GM23338 (cell line): ENCODE results near the gene MED20. TPM values are rescaled to one million over a fixed set of nuclear protein-coding genes. Genes with fewer than 3 reads are reported as not detected.
"Not testable (repeated sequence)": the region's sequence is repeated elsewhere in the genome, so short reads cannot be mapped to it uniquely, and the experiment has no call there.

ENCODE experiments used
- ATAC-seq: fragments of 200-7000 bp; cut with Tn5 transposase; 3 replicates; pipeline ENCODE4 v1.9.1; 2020
- DNase-seq: peaks from one replicate; pipeline ENCODE4 v3.0.0-alpha.2; 2015; ENCODE audit warnings: low spot score
- H2AFZ ChIP-seq: fragments of 200-600 bp; sonication (generic); 2 replicates; pipeline ENCODE4 v1.8.0; 2016; ENCODE audit warnings: antibody characterized with exemption, mild to moderate bottlenecking, moderate library complexity
- H3F3A ChIP-seq: fragments of 200-600 bp; sonication (generic); replicated peaks from 2 replicates; pipeline ENCODE4 v1.8.0; 2017; ENCODE audit warnings: antibody characterized with exemption, mixed run types, low read depth
- H3K27ac ChIP-seq: fragments of 200-600 bp; sonication (generic); 2 replicates; pipeline ENCODE4 v1.6.1; 2016; ENCODE audit warnings: low read depth
- H3K27me3 ChIP-seq: fragments of 200-600 bp; sonication (generic); 2 replicates; pipeline ENCODE4 v1.8.0; 2016; ENCODE audit warnings: mild to moderate bottlenecking, mixed run types, moderate library complexity; ENCODE audit not compliant: insufficient read depth
- H3K36me3 ChIP-seq: fragments of 200-600 bp; sonication (generic); 2 replicates; pipeline ENCODE4 v1.8.0; 2016; ENCODE audit warnings: mild to moderate bottlenecking; ENCODE audit not compliant: insufficient read depth
- H3K4me1 ChIP-seq: fragments of 200-600 bp; sonication (generic); 2 replicates; pipeline ENCODE4 v1.8.0; 2016; ENCODE audit warnings: mild to moderate bottlenecking, moderate library complexity; ENCODE audit not compliant: insufficient read depth
- H3K4me2 ChIP-seq: fragments of 200-600 bp; sonication (generic); 2 replicates; pipeline ENCODE4 v1.7.1; 2017; ENCODE audit warnings: mixed run types
- H3K4me3 ChIP-seq: fragments of 200-600 bp; sonication (generic); 2 replicates; pipeline ENCODE4 v1.6.1; 2016; ENCODE audit warnings: mixed run types
- H3K79me2 ChIP-seq: fragments of 200-600 bp; sonication (generic); replicated peaks from 2 replicates; pipeline ENCODE4 v1.8.0; 2017; ENCODE audit warnings: mild to moderate bottlenecking; ENCODE audit not compliant: insufficient read depth
- H3K9me2 ChIP-seq: fragments of 200-600 bp; sonication (generic); 2 replicates; pipeline ENCODE4 v1.8.0; 2017; ENCODE audit not compliant: insufficient read depth
- H4K20me1 ChIP-seq: fragments of 200-600 bp; sonication (generic); replicated peaks from 2 replicates; pipeline ENCODE4 v1.8.0; 2017; ENCODE audit warnings: mild to moderate bottlenecking; ENCODE audit not compliant: insufficient read depth
- H3K27ac Mint-ChIP-seq: 2 replicates; pipeline ENCODE4 v1.8.0; 2020; ENCODE audit warnings: inconsistent platforms, mild to moderate bottlenecking, moderate library complexity, mixed read lengths
- H3K27me3 Mint-ChIP-seq: 3 replicates; pipeline ENCODE4 v1.8.0; 2022; ENCODE audit warnings: low read depth, mild to moderate bottlenecking, moderate library complexity, mixed read lengths, inconsistent platforms; ENCODE audit not compliant: insufficient read depth, poor library complexity
- H3K36me3 Mint-ChIP-seq: 3 replicates; pipeline ENCODE4 v1.8.0; 2021; ENCODE audit warnings: low read depth, mild to moderate bottlenecking, inconsistent platforms, moderate library complexity, mixed read lengths
- H3K4me1 Mint-ChIP-seq: 3 replicates; pipeline ENCODE4 v1.8.0; 2020; ENCODE audit warnings: mild to moderate bottlenecking, inconsistent platforms, mixed read lengths
- H3K4me3 Mint-ChIP-seq: 3 replicates; pipeline ENCODE4 v1.8.0; 2021; ENCODE audit warnings: moderate library complexity, mild to moderate bottlenecking, inconsistent platforms, mixed read lengths
- H3K9me3 Mint-ChIP-seq: 3 replicates; pipeline ENCODE4 v1.8.0; 2020; ENCODE audit warnings: moderate library complexity, mild to moderate bottlenecking, inconsistent platforms, mixed read lengths
- POLR2AphosphoS5 ChIP-seq: IDR thresholded peaks from 2 replicates; pipeline ENCODE4 v1.6.1; 2016; ENCODE audit warnings: antibody characterized with exemption, low read depth
- STAT1 ChIP-seq: IDR thresholded peaks from one replicate; pipeline ENCODE4 v1.6.1; 2016; ENCODE audit warnings: antibody characterized with exemption; ENCODE audit not compliant: unreplicated experiment
- ZNF114 ChIP-seq: fragments of 250-450 bp; sonication (Bioruptor Pico); IDR thresholded peaks from 2 replicates; pipeline ENCODE4 v1.5.0; 2020; ENCODE audit warnings: mild to moderate bottlenecking, moderate library complexity
- polyA plus RNA-seq: library from polyadenylated mRNA; unstranded; fragments of >200 nt; fragmentation: Nextera tagmentation; extraction: Ambion mirVana; gene quantifications from 2 replicates; pipeline ENCODE4 v1.2.1, GENCODE V29; 2016
- total RNA-seq: library from RNA; depleted of rRNA; stranded (reverse); fragments of >200 nt; shearing (Covaris generic); gene quantifications from 2 replicates; pipeline ENCODE4 v1.2.3, GENCODE V29; 2014
- TF ChIP-seq, protein P1 (sequence below): IDR thresholded peaks from one replicate; pipeline ENCODE4 v1.6.1; 2018; ENCODE audit warnings: antibody characterized with exemption; ENCODE audit not compliant: unreplicated experiment

Gene MED20
- total and polyA plus RNA-seq, 2 experiments from 2014 or later = 20.1 to 39.3 TPM

DNA sequence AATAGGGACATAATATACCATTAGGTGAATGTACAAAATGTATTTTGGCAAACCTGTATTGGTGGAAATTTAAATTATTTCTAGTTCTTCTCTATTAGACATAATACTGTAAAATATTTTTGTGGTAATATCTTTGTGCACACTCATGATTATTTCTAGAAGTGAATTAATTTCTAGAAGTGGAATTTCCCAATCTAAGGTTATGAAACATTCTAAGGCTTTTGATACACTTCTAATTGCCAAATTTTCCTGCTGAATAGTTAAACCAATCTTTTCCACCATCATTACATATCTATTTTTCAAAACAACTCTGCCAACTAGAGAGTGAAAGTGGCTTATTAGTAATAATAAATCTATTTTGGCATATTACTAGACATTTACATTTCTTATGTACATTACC is 22.5 kb upstream of the MED20 start:
- H3K36me3 Mint-ChIP-seq = no peaks in the 10 kb centered on the region

GRCh38 chr6:41942882-41943281 is 21.9 kb upstream of the MED20 start:
- H3K27ac ChIP-seq, H3K9me3 Mint-ChIP-seq, H3K4me3 ChIP-seq, H4K20me1 ChIP-seq, H3K27ac Mint-ChIP-seq, H3K4me3 Mint-ChIP-seq, DNase-seq, H2AFZ ChIP-seq, H3K9me2 ChIP-seq, H3K79me2 ChIP-seq, H3K4me2 ChIP-seq, H3K36me3 ChIP-seq, H3K27me3 ChIP-seq, ATAC-seq, H3K36me3 Mint-ChIP-seq: not testable (repeated sequence)
- H3F3A ChIP-seq = peaks cover 25% of the 10 kb centered on the region
- Mint-ChIP-seq H3K4me1 (peaks cover 29% of the 10 kb centered on the region), H3K27me3 (peaks cover 18% of the 10 kb centered on the region)
- H3K4me1 ChIP-seq = peaks cover 25% of the 10 kb centered on the region

More for the DNA sequence above, 22.5 kb upstream of the MED20 start:
- Histone ChIP-seq H3K36me3 (no peaks in the 10 kb centered on the region), H3K4me1 (peaks cover 22% of the 10 kb centered on the region), H4K20me1 (no peaks in the 10 kb centered on the region), H3K27me3 (no peaks in the 10 kb centered on the region), H3K27ac (no peak overlapping the region), H3K4me3 (no peak overlapping the region), H3F3A (peaks cover 25% of the 10 kb centered on the region), H2AFZ (no peak overlapping the region), H3K79me2 (no peaks in the 10 kb centered on the region), H3K9me2 (no peaks in the 10 kb centered on the region), H3K4me2 (no peak overlapping the region)
- peaks cover 24% of the 10 kb centered on the region for H3K4me1 Mint-ChIP-seq
- TF ChIP-seq STAT1 = no peak
- no peak overlapping the region for H3K4me3 Mint-ChIP-seq
- H3K27me3 Mint-ChIP-seq = peaks cover 18% of the 10 kb centered on the region
- no peak overlapping the region for H3K27ac Mint-ChIP-seq
- ATAC-seq (no peak), DNase-seq (no peak)
- no peaks in the 10 kb centered on the region for H3K9me3 Mint-ChIP-seq

DNA sequence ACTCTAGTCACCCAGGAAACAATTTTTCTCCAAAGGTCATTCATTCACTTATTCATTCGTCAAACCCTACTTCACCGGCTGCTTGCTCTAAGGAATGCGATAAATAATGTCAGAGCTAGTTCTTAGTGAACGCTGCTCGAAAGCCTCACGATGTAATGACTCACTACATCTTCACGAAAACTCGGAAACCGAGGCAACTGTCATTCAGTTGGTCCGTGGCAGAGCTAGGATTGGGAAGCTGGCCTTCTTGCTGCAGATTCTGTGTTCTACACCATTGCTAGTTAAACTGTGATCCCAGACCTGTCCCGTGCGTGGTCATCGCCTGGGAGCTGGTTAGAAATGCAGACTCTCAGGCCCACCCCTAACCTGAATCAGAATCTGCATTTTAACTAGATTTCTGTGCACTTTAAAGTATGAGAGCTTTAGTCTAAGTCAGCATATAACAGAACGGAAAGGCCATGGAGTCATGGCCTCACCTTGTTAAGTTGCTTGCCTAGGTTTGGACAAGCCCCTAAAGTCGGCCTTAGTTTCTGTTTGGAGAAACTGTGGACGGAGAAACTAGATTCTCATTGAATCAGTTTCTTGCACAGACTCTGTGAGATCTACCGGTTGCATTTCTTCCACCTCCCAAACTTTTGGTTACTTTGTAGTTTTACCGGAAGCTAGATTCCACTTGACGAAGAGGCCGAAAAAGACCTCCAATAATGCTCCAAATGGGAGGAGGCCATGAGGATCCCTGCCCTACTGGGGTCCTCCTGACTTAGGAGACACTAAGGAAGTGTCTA is 21.3 kb upstream of the MED20 start:
- Histone ChIP-seq H3K4me2 (peak overlapping the region; percentile 99), H3K27me3 (no peaks in the 10 kb centered on the region), H3K4me1 (peaks cover 25% of the 10 kb centered on the region), H4K20me1 (no peaks in the 10 kb centered on the region), H3F3A (peaks cover 25% of the 10 kb centered on the region), H3K9me2 (no peaks in the 10 kb centered on the region), H2AFZ (peak overlapping the region; percentile 86), H3K4me3 (peak overlapping the region; percentile 98), H3K36me3 (no peaks in the 10 kb centered on the region; the same call in 1 of the 2 replicates), H3K27ac (peak overlapping the region; percentile 62; the same call in 1 of the 2 replicates), H3K79me2 (0 out of 2 replicates have a peak, but pooled peaks cover 6% of the 10 kb centered on the region)
- H3K27me3 Mint-ChIP-seq = peaks cover 18% of the 10 kb centered on the region
- TF ChIP-seq, protein P1, sequence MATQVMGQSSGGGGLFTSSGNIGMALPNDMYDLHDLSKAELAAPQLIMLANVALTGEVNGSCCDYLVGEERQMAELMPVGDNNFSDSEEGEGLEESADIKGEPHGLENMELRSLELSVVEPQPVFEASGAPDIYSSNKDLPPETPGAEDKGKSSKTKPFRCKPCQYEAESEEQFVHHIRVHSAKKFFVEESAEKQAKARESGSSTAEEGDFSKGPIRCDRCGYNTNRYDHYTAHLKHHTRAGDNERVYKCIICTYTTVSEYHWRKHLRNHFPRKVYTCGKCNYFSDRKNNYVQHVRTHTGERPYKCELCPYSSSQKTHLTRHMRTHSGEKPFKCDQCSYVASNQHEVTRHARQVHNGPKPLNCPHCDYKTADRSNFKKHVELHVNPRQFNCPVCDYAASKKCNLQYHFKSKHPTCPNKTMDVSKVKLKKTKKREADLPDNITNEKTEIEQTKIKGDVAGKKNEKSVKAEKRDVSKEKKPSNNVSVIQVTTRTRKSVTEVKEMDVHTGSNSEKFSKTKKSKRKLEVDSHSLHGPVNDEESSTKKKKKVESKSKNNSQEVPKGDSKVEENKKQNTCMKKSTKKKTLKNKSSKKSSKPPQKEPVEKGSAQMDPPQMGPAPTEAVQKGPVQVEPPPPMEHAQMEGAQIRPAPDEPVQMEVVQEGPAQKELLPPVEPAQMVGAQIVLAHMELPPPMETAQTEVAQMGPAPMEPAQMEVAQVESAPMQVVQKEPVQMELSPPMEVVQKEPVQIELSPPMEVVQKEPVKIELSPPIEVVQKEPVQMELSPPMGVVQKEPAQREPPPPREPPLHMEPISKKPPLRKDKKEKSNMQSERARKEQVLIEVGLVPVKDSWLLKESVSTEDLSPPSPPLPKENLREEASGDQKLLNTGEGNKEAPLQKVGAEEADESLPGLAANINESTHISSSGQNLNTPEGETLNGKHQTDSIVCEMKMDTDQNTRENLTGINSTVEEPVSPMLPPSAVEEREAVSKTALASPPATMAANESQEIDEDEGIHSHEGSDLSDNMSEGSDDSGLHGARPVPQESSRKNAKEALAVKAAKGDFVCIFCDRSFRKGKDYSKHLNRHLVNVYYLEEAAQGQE = no peak
- TF ChIP-seq ZNF114 (CRISPR knock-in tag) (no peak), POLR2AphosphoS5 (0 out of 2 replicates have a peak, but pooled peaks have one; percentile 0)
- H3K4me1 Mint-ChIP-seq = peaks cover 32% of the 10 kb centered on the region
- no peaks in the 10 kb centered on the region for H3K9me3 Mint-ChIP-seq
- H3K27ac Mint-ChIP-seq = no peak overlapping the region; the same call in 1 of the 2 replicates
- DNase-seq = peak; percentile 59
- H3K4me3 Mint-ChIP-seq = peak overlapping the region; percentile 80
- peaks cover 5% of the 10 kb centered on the region; the same call in 1 of the 3 replicates for H3K36me3 Mint-ChIP-seq
- no peak for ATAC-seq
